ENCODE results near the gene GET4.

- TF ChIP-seq CTCF (IDR thresholded peaks at IDR 0.05): no peak
- TF ChIP-seq POLR2AphosphoS5 (IDR thresholded peaks at IDR 0.05): no peak
- TF ChIP-seq POLR2A (IDR thresholded peaks at IDR 0.05): no peak
Observed at GRCh38 chr7:894927-895450, 18.6 kb downstream of the GET4 start.

All from gastroesophageal sphincter (tissue), 3 donors.